HG03520 (cell line): ENCODE results near the gene GALNTL6.
"Not testable (repeated sequence)": the region's sequence is repeated elsewhere in the genome, so short reads cannot be mapped to it uniquely, and the experiment has no call there.

Source experiments
- ATAC-seq: cut with Tn5 transposase; IDR thresholded peaks from one replicate; pipeline ENCODE4 v1.9.1; 2021; ENCODE audit warnings: mild to moderate bottlenecking, moderate library complexity; ENCODE audit not compliant: unreplicated experiment

Gene GALNTL6

DNA sequence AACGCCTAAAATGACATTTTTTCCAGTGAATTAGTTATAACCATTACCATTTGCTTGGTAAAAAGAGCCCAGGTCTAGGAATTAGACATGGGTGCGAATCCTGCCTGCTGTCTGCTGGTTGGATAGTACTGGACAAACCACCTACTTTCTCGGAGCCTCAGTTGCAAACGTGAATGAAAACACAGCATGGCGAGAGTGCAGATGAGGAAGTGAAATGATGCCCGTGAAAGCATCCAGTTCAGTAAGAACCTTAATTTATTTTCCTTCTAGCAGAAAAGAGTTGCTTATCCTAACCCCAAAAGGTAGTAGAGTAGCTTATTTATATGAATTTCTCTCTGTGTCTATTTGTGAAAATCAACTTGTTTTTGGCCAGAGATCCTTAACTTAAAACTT, 1184.0 kb downstream of the GALNTL6 start:
- no peak for ATAC-seq

DNA sequence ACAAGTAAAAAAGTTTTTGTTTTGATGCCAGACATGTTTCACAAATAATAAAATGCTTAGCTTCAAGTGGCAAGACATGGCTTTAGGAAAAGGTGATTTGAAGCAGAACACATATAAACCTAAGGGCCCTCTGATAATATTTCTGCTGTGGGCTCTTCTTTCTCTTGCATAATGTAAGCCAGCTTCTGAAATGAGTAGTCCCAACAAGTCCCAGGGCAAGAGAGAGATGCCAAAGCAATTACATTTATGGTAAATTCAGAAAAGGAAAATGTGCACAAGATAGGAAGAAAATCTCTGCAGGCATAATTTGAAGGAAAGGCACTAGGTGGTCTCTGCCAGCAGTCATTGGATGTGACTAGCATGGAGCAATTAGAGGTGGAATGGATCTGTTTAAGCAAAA, 1184.7 kb downstream of the GALNTL6 start:
- ATAC-seq = no peak

DNA sequence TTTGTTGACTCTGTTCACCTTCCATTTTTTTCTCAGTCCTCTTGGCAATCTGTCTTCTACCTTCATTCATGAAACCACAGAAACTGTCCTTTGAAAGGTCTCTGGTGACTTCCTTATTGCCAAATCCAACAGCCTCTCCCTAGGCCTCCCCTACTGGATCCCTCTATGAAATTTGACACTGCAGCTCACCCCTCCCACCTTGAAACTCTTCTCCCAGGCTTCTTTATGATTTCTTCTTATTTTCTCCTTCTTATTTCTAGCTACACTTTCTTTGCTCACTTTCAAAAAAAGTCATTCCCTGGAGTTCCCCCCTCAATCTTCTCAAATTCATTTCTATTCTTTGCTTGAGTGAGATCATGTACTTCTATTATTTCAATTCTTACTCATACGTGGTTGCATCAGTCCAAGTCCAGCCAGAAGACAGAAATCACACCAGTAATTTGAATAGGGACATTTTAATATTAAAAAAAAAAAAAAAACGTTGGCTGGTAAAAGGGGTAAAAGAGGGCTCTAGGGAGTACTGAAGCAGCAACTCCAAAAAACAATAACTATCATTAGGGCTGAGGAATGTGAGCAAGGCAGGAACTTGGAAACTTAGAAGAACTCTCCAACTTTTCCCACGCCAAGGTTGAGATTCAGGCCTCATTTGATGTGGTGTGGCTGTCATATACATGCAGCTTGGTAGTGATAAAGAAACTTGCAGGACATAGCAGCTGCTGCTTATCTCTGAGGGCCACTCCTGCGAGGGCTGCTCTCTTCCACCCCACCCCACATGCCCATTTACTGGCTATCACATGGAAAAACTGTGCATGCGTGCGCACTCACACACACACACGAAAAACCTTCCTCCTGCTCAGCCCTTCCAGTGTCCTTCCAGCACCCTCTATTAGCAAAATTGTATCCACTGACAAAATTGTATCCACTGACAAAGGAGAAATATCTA, 1185.6 kb downstream of the GALNTL6 start:
- no peak for ATAC-seq

- ATAC-seq = no peak
Measured at GRCh38 chr4:173001571-173001970, 1188.4 kb downstream of the GALNTL6 start.

- ATAC-seq = no peak
Measured at GRCh38 chr4:173002830-173003561, 1189.8 kb downstream of the GALNTL6 start.

DNA sequence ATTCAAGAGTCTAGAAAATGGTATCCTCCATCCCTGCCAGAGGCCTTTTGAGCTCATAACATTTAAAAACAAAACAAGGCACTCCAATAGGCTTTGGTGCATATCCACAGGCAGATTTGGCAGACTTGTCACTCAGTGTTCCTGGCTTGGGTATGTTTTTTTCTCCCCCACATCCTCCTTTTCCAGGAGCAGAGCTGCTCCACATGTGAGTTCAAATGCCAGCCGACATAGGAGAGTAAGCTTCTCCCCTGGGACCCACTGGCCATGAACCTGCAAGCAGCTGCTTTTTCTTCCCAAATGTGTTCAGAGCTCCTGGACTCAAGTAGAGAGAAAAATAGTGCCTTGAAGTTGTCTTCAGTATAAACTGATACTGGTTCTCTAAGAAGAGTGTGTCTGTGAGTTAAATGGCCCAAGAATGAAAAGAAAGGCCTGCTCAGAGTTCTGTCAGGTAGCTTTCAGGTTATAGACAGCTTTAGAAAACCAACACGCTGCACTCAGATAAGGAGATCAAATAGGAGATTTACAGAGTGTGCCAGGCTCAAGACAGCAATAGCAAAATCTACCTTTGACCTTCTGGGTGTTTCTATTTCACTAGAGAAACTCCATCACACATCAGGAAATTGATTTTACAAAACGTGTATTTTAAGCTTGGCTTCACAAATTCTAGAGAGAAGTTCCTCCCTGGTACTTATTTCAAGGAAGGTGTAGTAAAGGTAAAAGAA, 1192.9 kb downstream of the GALNTL6 start:
- ATAC-seq = no peak

DNA sequence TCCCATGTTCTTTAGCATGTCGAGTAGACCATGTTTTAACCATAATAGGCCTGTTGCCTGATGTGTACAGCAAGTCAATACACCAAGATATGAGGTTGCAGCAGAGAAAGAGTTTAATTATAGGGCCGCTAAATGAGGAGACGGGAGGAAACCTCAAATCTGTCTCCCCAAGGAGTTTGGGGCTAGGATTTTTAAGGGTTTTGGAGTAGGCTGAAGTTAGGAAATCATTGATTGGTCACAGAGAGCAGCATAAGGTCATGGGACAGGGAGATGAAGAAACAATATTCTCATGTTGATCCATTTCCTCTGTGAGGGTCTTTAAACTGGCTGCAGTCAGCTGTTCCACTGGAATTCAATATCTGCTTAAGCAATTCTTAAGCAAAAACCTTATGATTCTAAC, 1195.2 kb downstream of the GALNTL6 start:
- no peak for ATAC-seq

- no peak for ATAC-seq
Measured at GRCh38 chr4:173009129-173009823, 1196.1 kb downstream of the GALNTL6 start.

- ATAC-seq = no peak
Measured at GRCh38 chr4:173012608-173013007, 1199.4 kb downstream of the GALNTL6 start.

DNA sequence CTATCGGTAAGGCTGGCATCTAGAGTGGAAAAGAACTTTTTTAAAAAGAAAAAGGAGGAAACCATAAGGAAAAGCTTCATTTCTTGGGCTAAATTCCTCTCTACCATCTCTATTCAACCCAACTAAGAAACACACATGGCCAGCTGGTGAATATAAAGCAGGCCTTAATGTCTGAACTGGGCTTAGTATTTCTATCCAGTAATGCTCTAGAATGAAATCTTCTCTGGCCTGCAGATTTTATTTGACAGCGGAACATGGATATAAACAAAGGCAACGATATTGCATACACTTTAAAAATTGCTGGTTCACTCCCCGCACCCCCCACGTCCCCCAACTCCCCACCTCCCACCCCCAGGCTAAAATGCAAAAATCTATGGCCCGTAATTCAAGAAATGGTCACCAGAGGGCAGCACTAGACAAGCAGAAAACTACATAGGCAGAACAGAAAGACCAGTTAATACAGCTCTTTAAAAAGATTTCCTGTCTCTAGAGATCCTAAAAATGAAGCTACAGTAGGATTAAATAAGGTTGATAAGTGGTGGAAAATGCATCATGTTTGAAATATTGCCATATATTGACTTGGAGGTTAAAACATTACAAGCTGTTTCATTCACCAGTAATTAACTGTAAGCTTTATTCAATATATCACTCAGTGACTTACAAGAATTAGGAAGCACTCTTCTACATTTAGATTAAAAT, 1200.2 kb downstream of the GALNTL6 start:
- ATAC-seq = peak; percentile 66

DNA sequence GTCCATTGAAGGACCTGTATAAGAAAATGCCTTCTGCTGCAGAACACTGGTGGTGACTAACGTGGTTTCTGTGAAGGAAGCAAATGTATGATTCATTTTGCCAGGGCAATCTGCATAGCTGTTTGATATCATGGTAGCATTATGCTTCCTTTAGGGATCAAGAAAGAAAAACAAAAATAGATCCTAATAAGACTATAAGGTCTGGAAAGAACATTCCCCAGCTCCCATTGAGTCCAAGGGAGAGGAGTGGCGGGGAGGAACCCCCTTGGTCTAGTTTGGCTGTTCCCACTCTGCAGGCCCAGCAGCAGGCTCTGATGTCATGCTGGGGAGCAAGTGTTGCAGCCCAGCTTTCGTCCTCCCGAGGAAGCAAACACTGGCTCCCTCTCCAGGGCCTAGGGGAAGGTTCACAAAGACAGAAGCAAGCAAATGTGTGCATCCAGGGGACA, 1200.9 kb downstream of the GALNTL6 start:
- no peak for ATAC-seq

DNA sequence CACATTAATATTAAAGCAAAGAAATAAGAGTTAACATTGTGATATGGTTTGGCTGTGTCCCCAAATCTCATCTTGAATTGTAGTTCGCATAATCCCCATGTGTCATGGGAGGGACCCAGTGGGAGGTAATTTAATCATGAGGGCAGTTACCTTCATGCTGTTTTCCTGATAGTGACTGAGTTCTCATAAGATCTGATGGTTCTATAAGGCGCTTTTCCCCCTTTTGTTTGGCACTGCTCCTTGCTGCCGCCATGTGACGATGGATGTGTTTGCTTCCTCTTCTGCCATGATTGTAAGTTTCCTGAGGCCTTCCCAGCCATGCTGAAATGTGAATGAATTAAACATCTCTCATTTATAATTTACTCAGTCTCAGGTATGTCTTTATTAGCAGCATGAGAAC, 1201.6 kb downstream of the GALNTL6 start:
- ATAC-seq = no peak

DNA sequence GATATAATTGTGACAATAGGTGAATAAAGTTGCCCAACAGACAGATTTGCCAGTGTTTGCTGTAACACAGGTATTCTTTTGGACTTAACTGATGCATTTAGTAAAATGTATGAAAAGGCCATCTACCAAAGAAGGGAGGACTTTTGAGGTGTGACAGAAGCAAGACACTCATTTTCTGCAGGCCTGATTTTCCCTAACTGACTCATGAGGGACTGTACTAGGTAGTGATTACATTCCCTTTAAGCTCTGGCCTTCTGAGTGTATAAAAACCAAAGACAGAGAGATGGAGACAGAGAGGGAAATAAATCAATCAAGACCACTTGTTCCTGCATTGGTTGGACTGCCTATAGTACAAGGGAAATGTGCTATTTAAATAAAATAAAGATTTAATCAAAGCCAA, 1204.6 kb downstream of the GALNTL6 start:
- ATAC-seq = no peak

DNA sequence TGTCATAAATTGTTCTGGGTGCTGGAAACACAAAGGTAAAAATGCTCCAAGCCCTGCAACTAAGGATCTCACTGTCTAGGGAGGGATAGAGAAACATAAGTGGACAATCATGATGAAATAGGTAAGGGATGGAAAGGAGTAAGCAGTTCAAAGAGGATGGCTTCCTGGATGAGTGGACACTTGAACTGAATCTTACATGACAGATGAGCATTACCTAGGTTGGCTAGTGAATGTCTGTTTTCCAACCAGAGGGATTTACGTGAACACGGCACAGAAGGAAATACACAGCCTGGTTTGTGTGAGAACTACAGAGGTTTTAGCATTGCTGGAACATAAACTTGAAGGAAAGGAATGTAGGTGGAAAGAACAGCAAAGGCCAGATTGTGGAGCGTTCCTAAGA, 1205.2 kb downstream of the GALNTL6 start:
- no peak for ATAC-seq

- no peak for ATAC-seq
Measured at GRCh38 chr4:173019664-173020063, 1206.5 kb downstream of the GALNTL6 start.

DNA sequence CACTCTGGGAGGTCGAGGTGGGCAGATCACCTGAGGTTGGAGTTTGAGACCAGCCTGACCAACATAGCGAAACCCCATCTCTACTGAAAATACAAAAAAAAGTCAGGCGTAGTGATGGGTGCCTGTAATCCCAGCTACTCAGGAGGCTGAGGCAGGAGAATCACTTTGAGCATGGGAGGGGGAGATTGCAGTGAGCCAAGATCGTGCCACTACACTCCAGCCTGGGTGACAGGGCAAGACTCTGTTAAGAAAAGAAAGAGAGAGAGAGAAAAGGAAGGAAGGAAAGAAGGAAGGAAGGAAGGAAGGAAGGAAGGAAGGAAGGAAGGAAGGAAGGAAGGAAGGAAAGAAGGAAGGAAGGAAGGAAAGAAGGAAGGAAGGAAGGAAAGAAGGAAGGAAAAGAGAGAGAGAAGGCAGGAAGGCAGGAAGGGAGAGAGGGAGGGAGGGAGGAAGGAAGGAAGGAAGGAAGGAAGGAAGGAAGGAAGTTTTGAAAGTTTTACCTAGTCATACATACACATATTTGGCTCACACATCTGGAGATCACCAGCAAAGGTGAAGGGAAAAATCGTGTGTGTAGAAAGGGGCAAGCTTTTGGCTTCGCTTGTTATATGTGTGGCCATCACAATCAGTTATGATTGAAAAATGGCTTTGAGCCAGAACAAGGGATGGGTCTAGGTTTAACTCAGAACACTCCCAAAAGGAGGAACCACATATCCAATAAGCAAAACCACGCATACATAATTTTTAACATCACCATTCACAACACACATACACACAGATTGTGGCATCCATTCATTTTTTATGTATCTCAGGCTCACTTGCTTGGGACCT, 1208.8 kb downstream of the GALNTL6 start:
- ATAC-seq = not testable (repeated sequence)

GRCh38 chr4:173024203-173024602, 1211.0 kb downstream of the GALNTL6 start:
- no peak for ATAC-seq

- peak; percentile 68 for ATAC-seq
Measured at GRCh38 chr4:173025131-173025530, 1211.9 kb downstream of the GALNTL6 start.

- no peak for ATAC-seq
Measured at GRCh38 chr4:173037242-173037641, 1224.0 kb downstream of the GALNTL6 start.
